Measurements from ENCODE around the gene CDT1.

DNA sequence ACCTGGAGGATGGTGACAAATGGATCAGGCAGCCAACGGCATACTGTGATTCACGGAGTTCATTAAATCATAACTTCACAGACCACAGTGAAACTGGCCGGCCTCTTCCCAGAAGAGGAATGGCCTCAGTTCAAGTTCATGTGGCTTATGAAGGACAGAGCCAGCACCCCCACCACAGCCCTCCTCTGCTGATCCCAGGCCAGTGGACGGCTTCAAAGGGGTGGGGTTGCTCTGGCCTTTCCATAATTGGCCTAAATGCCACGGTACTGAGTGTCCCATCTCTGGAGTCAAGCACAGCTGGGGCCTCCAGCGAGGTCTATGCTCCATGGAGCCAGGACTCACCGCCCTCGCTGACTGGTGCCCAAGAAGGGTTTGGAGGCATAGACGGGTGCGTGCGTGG is 31.8 kb downstream of the CDT1 start:
- TF ChIP-seq GATA2 (IDR thresholded peaks at IDR 0.05; ENCODE audit: low read depth, low read length) (no peak), GATA3 (IDR thresholded peaks at IDR 0.05; ENCODE audit: low read depth, low read length) (no peak)

Data from SH-SY5Y (cell line).